Middle frontal gyrus (tissue), 1 donor: ENCODE measurements around the gene ZNFX1.
"Not testable (repeated sequence)": the region's sequence is repeated elsewhere in the genome, so short reads cannot be mapped to it uniquely, and the experiment has no call there.

ENCODE experiments used
- DNase-seq: peaks from one replicate; pipeline ENCODE4 v3.0.0-alpha.2; 2015; ENCODE audit warnings: low spot score; ENCODE audit errors: extremely low spot score

The ZNFX1 gene

GRCh38 chr20:49252556-49253350 is 25.1 kb downstream of the ZNFX1 start:
- no peak for DNase-seq

DNA sequence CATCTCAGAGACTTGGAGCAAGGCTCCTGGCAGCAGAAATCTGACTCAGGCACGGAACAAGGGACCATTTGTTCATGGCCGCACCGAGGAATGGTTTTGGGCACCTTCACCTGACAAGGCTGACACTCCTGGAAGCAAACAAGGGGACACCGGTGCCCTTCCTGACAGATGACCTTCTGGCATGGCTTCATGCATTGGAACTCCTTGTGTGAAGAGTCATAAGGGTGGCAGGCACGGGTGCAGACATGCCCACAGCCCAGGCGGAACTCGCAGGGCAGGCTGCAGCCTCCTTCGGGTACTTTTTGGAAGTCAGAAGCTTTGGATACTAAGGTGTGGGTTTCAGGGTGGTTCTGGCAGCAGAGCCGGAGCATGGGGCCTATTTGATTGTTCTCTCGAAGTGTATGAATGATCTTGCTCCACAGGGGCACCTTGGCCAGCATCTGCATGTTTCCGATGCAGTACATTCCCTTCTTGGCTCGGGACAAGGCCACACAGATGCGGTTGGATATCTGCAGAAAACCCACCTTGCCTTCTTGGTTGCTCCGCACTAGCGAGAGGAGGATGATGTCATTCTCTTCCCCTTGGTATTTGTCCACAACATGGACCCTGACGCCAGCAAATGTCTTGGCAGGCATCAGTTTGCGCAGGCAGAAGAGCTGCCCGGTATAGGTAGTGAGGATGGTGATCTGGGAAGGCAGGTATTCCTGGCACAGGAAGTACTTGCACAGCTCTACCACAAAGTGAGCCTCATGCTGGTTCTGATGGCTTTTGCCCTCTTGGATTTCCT is 28.8 kb downstream of the ZNFX1 start:
- DNase-seq, result no peak

DNA sequence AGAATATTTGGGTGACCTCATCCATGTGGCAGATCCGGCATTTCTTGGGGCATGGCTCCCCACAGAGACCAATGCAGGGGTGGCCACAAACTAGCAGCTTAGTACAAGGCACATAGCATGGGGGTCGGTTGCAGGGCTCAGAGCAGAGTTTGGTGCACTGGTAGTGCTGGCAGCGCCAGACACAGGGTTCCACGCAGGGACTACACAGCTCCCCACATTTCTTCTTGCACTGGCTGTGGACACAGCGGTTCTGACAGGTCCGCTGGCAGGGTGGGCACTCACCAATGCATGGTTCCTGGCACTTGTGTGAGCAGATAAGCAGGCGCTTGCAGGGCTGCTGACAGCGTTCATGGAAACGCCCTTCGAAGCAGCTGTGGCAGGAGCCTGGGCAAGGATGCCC is 29.6 kb downstream of the ZNFX1 start:
- DNase-seq, result no peak

DNA sequence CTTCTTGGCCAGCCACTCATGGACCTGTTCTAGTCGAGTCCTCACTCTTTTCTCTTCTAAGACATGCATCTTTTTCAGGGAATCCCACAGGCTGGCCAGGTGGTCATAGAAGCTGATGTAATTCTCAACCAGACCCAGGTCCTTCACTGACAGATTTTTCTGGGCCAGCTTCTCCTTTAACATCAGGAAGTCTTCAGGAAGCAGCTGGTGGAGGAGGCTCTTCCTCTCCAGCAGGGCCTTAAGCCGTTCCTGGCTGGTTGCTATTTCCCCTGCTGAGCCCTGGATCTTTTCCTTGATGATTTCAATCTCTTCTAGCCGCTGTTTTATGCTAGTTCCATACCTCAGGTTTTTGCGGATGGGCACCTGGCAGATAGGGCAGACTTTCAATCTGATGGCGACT is 30.1 kb downstream of the ZNFX1 start:
- DNase-seq, result no peak

DNA sequence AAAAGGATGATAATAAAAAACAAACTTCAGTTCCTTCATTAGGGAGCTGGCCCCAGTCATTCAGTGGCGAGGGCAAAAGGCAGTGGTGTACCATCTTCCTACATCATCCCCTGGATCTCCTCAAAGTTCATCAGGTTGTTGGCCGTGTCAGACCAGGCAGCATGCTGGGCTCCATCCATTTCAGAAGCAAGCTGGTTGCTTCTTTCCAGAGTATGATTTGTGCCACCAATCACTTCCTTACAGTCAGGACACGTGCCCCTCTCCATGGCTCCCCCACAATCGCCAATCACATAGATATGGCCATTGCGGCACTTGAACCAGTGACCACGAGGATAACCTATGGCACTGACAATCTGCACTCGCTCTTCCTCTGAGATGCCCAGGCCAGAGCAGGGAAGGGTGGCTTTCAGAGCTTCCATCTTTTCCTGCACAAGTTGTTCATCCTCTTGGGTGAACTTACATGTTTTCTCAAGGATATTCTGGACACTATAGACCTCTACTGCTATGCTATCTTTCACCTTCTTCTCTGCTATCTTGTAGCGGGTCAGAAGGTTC is 30.6 kb downstream of the ZNFX1 start:
- no peak for DNase-seq

GRCh38 chr20:49245921-49246740 is 31.7 kb downstream of the ZNFX1 start:
- peak; percentile 24 for DNase-seq

- DNase-seq, result no peak
Observed at GRCh38 chr20:49237531-49237930, 40.3 kb downstream of the ZNFX1 start.

DNA sequence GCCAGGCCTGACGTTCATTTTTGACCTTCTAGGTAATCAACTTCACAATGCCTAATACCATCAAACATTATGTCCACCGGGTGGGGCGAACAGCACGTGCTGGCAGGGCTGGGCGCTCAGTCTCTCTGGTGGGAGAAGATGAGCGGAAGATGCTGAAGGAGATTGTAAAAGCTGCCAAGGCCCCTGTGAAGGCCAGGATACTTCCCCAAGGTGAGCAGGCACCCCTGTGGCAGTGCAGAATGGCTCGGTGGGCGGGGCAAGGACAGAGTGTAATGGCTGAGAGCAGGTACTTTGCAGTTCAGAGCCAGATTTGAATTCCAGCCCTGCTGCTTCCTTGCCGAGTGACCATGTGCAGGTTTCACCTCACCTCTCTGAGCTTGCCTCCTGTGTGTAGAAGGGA is 41.6 kb downstream of the ZNFX1 start:
- DNase-seq, result no peak

DNA sequence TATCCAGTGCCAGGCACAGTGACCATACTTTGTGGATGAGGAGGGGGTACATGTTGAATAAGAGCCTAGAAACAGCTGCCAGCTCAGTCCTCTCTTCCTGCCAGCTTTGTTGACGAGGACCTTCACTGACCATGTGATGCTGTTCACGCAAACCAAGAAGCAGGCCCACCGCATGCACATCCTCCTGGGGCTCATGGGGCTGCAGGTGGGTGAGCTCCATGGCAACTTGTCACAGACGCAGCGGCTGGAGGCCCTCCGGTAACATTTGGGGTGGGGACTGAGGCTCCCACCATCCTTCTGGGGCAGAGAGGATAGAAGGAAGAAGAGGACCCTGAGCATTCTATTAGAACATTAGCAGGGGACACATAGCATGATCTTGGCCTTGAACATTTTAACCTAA is 43.0 kb downstream of the ZNFX1 start:
- no peak for DNase-seq

DNA sequence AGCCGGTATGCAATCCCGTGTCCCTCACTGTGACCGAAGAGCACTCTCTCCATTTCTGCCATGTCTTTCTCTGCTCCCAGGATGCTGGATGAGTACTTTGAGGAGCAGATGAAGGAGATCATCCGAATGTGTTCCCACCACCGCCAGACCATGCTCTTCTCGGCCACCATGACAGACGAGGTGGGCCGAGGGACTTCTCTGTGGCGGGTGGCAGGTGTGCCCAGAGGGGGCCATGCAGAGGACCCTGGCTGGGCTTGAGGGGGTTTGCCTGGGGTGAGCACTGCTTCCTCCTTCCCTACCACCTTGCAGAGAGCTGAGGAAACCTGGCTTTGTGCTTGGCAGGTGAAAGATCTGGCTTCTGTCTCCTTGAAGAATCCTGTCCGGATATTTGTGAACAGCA is 44.6 kb downstream of the ZNFX1 start:
- no peak for DNase-seq

- no peak for DNase-seq
Observed at GRCh38 chr20:49231471-49231870, 46.4 kb downstream of the ZNFX1 start.

- no peak for DNase-seq
Observed at GRCh38 chr20:49230561-49231133, 47.2 kb downstream of the ZNFX1 start.

GRCh38 chr20:49230021-49230420 is 47.8 kb downstream of the ZNFX1 start:
- DNase-seq, result no peak

DNA sequence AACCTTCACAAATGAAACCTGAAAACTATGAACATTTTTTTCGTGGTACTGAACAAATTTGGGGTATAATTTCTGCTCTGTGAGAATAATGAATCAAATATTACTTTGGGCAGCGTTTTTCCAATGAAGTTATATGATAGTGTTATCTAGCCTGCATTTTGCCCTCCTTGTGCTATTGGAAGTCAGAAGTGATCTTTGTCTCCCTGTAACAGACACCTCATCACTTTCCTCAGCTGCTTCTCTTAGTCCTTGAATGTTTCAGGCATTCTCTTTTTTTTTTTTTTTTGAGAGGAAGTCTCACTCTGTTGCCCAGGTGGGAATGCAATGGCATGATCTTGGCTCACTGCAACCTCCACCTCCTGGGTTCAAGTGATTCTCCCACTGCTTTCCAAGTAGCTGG is 48.5 kb downstream of the ZNFX1 start:
- DNase-seq, result no peak

GRCh38 chr20:49228676-49229075 is 49.2 kb downstream of the ZNFX1 start:
- no peak for DNase-seq

GRCh38 chr20:49225896-49226295 is 52.0 kb downstream of the ZNFX1 start:
- DNase-seq, result no peak

DNA sequence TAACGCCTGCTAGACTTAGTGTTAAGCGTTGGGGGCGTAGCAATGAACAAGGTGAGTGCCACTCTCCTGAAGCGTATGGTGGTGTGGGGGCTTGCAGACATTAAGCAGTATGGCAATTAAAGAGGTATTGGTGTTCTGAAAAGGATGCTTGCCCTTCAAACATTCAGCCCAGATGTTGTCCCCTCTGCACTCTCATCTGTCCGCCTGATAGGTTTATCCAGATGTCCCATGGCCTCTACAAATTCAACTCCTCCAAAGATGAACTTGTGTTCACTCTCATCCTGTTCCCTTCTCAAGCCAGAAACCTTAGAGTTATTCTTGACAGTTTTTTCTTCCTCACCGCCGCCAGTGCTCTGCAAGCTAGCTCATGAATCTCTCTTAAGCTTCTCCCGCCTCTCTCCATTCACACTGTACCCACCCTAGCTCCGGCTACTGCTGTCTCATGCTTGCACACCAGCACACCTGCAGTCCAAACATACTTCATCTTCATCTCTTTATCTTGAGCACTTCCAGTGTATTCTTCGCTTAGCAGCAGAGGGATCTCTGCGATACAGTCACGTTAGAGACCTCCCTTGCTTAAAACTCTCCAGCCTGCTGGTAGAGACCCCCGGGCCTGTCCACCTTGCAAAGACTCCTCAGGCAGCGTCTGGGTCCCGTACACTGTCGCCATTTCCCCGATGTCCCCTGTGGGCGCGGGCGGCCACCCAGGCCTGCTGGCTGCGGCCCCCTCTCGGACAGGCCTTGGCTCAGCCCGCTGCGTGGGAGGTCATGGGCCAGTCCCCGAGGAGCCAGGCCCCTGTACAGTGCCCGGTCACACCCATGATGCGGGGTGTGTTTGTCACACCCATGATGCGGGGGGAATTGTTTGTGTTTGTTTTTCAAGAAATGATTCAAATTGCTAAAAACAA is 57.7 kb downstream of the ZNFX1 start:
- DNase-seq, result no peak

- DNase-seq, result peak; percentile 98
Observed at GRCh38 chr20:49219091-49219923, 58.5 kb downstream of the ZNFX1 start, which contains the start of gene DDX27. Gene DDX27, plus strand, starts transcription at chr20:49219416. Its CDS starts 33 bp downstream, at chr20:49219449.

GRCh38 chr20:49218739-49219090 is 59.1 kb downstream of the ZNFX1 start:
- not testable (repeated sequence) for DNase-seq
